HepG2 (cell line): ENCODE results near the gene CASZ1.

Source experiments
- CTCF ChIP-seq: sonication (generic); formaldehyde crosslinking; IDR thresholded peaks from 2 replicates; pipeline ENCODE4 v1.5.0; 2020; ENCODE audit warnings: mild to moderate bottlenecking, missing genetic modification reagents, moderate library complexity
- GATAD2A ChIP-seq: IDR thresholded peaks from 2 replicates; pipeline ENCODE4 v1.6.1; 2016
- IKZF1 ChIP-seq: fragments of 450-650 bp; IDR thresholded peaks from 2 replicates; pipeline ENCODE4 v1.7.1; 2016
- MEIS2 ChIP-seq: sonication (generic); formaldehyde crosslinking; IDR thresholded peaks from 2 replicates; pipeline ENCODE4 v1.9.0; 2021; ENCODE audit warnings: mild to moderate bottlenecking, missing genetic modification reagents
- POLR2AphosphoS5 ChIP-seq: IDR thresholded peaks from 2 replicates; pipeline ENCODE4 v1.6.1; 2012; ENCODE audit warnings: low read depth, low read length
- SP2 ChIP-seq: sonication (generic); formaldehyde crosslinking; IDR thresholded peaks from 2 replicates; pipeline ENCODE4 v1.5.1; 2020; ENCODE audit warnings: mild to moderate bottlenecking, missing genetic modification reagents
- TAF1 ChIP-seq: sonication (generic); formaldehyde crosslinking; IDR thresholded peaks from 2 replicates; pipeline ENCODE4 v1.4.0; 2020; ENCODE audit warnings: missing genetic modification reagents
- ZNF577 ChIP-seq: sonication (generic); formaldehyde crosslinking; IDR thresholded peaks from 2 replicates; pipeline ENCODE4 v1.4.0; 2020; ENCODE audit warnings: mild to moderate bottlenecking, low read depth, missing genetic modification reagents, borderline replicate concordance
- TF ChIP-seq, protein P1 (sequence below): sonication (generic); formaldehyde crosslinking; IDR thresholded peaks from 2 replicates; pipeline ENCODE4 v1.8.0; 2022; ENCODE audit warnings: missing genetic modification reagents, mild to moderate bottlenecking, borderline replicate concordance

DNA sequence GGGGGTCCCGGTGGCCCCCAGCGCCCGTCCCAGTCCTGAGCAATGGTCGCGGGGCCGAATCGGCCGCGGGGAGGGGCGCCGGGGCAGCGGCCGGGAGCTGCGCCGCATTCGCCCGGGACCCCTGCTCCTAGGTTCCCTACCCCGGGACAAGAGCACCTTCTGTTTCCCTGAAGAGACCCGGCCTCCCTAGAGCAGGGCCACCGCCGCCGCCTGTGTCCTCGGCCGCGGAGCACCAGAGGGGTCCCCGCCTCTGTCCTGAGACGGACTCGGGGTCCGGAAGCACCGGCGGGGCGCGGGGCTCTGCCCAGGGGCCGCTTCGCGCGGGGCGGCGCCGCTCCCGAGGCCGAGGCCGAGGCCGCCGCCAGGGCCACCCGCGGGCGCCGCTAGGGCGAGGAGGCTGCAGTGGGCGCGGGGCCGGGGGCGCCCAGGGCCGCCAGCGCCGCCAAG lies 157.9 kb downstream of the CASZ1 start:
- TF ChIP-seq, protein P1, sequence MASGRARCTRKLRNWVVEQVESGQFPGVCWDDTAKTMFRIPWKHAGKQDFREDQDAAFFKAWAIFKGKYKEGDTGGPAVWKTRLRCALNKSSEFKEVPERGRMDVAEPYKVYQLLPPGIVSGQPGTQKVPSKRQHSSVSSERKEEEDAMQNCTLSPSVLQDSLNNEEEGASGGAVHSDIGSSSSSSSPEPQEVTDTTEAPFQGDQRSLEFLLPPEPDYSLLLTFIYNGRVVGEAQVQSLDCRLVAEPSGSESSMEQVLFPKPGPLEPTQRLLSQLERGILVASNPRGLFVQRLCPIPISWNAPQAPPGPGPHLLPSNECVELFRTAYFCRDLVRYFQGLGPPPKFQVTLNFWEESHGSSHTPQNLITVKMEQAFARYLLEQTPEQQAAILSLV (CRISPR knock-in tag): no peak
- TF ChIP-seq IKZF1 (no peak), ZNF577 (CRISPR knock-in tag) (no peak), GATAD2A (no peak), CTCF (CRISPR knock-in tag) (no peak), MEIS2 (no peak), SP2 (CRISPR knock-in tag) (no peak), TAF1 (CRISPR knock-in tag) (no peak), POLR2AphosphoS5 (no peak)
